Stimulated activated CD8-positive, alpha-beta memory T cell treated with anti-CD3 and anti-CD28 coated beads, Interleukin-12 subunit alpha, Interleukin-12 subunit beta, amount 100 ng/mL, for 4 hours (primary cell): Measurements from ENCODE around the gene CDK11A.

ENCODE experiments used
- DNase-seq: peaks from one replicate; pipeline ENCODE4 v3.0.0-alpha.2; 2020; ENCODE audit warnings: low read depth

Gene CDK11A

DNA sequence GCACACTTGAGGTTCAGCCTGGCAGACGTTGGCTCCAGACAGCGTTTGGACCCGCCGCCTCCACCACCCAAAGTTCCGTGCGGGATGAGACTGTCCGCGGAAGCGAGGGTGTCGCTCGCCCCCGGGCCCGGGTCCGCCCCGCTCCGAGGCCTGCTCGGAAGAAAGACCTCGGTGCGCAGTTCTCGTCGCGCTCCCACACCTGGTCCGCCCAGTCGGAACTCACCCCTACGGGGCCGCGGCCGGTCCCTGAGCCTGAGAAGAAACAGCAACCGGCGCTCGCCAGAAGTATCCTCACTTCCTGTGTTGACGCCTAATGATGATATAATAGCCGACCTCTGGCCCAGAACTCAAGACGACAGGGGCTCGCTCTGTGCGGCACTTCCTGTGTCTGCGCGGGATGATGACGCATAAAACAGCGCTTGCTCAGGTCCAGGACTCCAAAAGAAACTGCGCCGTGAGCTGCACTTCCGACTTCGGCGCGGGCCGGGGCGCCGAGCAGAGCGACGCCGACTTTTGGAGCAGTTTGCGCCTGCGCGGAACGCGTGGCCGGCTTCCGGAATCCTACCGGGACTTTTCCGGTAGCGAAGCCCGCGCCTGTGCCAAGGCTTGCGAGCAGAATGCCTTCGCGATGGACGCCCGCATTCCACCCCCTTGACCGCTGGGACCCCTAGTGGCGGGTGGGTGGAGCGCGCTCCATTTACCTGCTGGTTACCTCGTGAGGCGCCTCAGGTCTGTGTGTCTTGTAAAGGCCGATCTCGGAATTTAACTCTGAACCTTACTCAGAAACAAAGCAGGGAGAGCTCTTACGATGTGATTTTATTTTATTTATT, at the start of gene CDK11A:
CDK11A (minus strand) TSS at position 323 of the 830 bp plus-strand sequence. CDS start 1,539 bp downstream, outside the sequence.
- DNase-seq = peak; percentile 97

DNA sequence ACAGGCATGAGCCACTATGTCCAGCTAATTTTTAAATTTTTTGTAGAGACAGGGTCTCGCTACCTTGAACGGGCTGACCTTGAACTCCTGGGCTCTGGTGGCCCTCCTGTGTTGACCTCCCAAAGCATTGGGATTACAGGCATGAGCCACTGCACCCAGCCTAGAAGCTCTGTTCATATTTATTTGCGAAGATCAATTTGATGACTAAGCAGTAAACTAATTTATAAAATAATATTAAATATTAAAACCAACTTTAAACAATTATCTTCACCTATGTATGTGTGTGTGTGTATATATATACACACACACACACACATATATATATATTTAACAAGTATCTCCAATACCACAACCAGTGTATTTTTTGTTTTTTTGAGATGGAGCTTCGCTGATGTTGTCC, 49.7 kb upstream of the CDK11A start:
- no peak for DNase-seq

DNA sequence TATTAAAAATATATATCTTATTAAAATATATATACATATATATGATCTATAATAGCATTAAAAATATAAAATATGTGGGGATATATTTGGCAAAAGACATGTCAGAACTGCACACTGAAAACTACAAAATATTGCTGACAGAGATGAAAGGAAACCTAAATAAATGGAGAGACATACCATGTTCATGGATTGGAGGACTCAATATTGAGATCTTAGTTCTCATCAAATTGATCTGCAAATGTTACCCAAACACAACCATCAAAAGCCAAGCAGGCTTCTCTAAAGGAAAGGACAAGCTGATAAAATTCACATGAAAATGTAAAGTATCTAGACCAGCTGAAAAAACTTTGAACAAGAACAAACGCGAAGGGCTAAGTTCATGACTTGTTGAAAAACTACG, 46.9 kb upstream of the CDK11A start:
- no peak for DNase-seq

DNA sequence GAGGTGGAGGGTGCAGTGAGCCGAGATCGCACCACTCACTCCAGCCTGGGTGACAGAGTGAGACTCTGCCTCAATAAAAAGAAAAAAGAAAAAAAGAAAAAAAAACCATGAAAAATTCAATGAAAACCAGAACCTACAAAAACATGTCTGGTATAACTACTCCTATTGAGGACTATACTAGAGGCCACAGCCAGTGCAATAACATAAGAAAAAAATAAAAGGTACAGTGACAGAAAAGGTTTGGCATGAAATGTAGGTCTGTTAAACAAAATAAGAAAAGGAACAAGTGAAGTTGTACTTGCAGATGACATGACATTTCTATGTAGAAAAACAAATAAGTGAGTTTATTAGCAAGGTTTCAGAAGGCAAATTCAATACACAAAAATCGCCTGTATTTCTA, 45.9 kb upstream of the CDK11A start:
- no peak for DNase-seq

DNA sequence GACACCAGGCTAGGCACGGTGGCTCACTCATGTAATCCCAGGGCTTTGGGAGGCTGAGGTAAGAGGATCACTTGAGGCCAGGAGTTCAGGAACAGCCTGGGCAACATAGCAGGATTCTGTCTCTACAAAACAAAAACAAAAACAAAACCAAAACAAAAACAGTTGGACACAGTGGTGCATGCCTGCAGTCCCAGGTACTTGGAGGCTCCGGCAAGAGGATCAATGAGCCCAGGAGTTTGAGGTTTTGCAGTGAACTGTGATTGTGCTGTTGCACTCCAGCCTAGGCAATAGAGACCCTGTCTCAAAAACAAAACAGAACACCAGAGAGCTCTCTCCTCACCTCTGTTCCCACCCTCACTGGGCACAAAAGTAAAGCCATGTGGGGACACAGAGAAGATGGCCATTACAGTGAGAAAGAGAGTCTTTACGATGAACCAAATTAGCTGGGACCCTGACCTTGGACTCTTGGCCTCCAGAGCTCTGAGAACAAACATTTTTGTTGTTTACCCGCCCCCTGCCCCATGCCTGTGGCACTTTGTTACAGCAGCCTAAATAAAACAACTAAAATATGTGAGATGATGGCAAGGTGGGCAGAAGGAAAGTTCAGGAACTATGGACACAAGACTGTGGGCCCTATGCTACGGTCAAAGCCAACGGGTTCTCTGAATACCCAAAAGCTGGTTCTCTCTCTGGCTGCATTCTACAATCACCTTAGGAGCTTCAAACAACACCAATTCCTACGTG, 44.3 kb upstream of the CDK11A start:
- DNase-seq = no peak

DNA sequence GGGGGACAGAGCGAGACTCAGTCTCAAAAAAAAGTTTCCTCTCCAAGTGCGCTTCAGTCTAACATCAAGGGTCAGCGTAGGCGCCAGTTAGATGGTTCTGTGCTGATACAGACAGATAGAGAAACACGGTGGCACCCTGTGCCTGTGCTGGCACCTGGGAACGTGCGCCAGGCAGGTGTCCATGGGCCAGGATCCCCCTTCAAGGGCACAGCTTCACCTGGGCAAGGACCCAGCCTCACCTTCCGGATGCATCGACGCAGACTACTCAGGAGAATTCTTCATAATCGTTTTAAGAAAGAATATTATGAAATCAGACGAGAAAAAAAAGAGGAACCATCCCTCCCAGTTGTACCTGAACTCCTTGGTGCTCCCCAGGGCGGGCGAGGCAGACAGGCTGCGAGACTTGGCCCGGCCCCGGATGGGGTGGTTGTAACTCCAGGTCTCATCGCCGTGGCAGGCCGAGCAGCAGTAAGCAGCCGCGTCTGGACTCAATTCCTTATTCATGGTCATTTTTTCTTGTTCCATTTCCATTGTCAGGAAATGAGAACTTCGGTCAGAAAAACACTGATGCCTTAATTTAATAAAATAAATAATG, 40.8 kb upstream of the CDK11A start:
- no peak for DNase-seq

DNA sequence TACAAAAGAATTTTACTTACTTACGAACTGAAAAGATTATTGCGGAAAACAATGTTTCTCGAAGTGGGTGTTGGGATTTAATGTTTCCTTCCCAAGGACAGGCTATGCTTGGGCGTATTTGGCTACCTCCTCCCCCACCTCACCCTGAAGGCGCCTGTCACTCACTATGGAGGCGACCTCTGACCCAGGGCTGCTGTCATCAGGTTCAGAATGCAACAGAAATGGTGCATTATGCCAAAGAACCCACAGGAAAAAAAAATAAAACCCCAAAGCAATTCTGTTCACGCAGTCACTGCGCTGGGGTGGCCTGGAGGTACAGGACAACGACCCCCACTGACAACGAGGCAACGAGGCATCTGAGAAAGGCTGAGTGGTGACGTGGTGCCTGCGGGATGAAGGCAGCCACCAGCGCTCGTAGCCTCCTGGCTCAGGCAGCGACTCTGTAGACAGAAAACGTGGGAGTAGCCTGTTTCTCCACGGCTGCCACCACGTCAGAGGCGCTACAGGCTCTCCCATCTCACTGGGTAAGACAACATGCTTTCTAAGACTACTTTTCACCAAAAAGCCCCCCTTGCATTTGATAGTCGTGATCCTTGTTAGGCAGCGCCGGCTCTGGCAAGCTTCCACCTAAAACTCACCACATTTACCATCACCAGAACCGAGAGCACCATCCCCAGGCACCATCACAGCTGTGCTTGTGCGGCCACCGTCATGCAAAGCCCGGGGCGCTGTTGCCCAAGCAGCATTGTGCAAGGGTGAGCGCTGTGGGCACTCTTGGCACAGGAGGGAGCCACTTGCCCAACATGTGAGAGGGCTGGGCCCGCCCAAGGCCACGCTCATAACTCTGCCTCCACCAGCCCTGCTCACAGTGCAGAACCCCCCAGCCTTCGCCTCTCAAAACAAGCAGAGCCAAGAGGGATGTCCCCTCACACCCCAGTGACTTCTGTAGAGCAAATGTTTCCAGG, 39.8 kb upstream of the CDK11A start:
- no peak for DNase-seq

DNA sequence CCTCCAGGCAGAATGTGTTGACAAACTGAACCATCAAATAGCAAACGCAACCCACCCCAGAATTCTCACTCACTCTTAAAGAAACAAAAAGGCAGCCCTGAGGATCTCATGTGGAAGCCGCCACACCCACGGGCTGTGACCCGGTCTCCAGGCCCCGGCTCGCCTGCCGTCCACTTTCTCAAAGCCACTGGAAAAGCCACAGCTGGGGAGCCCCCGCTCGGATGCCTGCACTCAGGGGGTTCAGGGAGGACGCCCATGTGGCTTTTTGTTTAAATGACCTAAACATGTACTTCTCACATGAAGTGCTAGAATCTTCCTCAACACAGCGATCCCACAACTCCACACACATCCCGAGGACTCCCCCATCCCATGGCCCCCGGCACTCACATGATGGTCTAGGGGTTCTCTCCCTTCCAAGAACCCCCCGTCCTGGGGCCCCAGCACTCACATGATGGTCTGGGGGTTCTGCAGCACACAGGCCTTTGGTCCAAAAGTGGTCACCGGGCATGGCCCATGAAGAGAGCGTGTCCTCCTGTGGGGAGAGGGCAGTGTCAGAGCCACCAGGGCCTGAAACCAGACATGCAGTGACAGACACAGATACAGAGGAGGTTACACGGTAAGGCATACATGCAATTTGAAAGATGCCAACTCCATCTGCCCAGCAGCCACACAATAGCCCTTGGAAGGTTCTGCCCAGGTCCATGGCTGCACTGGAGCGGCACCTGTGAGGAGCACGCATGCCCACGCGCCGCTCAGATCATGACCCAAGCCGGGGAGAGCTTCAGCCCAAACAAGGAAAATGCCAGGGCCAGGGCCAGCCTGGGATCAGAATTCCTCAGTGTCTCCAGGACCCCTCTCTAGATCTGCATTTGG, 37.6 kb upstream of the CDK11A start:
- no peak for DNase-seq

DNA sequence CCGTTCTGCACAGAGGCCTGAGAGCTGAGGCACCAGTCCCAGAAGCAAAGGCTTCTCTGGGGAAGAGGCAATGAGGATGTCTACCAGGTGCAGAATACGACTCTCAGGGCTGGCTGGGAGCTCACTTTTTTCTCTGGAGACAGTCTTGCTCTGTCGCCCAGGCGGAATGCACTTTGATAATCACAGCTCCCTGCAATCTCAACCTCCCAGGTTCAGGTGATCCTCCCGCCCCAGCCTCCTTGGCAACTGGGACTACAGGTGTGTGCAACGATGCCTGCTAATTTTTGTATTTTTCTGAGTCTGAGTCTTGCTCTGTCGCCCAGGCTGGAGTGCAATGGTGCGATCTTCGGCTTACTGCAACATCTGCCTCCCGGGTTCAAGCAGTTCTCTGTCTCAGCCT, 36.6 kb upstream of the CDK11A start:
- no peak for DNase-seq

DNA sequence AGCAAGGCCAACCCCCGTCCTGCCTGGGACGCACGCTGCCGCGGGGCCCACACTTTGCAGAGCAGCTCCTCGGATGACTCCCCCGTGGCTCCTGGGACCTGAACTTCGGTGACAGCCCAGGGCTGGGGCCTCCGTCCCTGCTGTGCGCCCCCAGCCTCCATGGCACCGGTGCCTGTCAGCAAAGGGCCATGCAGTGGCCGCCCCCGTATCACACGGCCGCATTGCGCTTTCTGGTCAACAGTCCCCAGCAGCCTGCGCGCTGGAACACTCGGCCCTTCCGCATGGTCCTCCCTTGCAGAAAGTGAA, 36.1 kb upstream of the CDK11A start:
- DNase-seq = no peak

DNA sequence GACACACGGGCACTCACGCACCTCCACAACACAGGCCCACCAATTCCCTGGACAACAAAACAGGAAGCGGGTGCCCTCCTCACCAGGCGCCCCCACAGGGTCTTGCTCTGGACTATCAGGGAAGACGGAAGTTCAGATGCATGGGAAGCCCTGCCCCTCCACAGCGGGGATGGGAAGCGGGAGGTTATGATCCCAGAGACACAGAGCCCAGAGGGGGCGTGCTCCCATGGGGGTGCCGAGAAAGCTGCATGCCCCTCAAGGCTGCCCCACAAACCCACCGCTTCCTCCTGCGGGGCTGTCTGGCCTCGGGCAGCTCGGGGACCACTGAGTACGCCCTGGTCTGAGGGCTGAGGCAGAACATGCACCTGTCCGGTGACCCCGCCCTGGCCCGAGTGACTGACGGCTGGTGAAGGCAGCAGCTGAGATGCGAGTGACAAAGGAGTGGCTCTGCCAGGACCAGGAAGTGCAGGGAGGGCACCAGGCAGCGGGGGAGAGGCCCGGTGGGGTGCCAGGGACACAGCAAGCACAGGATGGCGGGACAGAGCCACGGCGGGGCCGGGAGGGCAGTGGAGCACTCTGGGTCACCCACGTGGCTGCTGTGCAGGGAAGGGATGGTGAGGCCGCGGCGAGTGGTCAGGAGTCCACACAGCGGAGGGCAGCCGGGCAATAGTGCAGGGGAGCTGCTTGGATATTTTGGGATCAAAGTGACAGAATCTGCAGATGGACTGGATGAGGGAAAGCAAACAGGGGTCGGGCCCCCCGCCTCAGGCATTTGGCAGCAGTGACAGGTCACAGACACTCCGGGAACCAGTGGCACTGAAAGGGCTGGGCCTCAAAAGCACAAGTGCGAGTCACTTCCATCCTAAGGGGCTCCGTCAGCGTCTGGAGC, 35.5 kb upstream of the CDK11A start:
- no peak for DNase-seq

DNA sequence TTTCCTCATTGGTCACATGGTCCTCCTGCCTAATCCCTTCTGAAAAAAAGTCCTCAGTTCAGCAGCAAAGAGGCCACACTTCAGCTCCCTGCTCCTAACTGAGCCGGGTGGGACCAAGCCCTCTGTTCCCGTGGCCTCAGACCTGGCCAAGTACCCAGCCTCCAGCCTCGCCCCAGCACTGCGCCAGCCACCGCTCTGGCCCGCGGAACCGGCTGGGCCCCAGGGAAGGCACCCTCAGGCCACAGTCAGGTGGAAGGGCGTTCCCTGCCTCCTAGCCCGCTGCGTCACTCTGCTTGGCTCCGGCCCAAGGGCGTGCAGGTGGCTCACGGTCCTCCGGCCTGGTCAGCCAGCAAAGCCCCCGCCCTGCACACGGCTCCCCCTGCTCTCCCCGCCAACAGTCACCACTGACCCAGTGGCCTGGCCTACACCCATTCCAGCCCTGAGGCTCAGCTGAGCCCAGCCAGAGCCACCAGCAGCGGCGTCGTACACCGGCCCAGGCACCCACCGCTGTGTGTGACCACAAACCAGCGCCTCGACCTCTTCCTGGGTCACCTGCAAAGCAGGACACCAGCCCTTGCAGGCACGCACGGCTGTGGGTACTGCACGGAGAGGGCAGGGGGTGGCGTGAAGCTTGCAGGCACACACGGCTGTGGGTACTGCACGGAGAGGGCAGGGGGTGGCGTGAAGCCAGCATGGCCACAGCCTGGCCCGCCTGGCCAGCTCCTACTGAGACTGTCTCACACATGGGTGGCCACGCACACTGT, 34.7 kb upstream of the CDK11A start:
- no peak for DNase-seq

DNA sequence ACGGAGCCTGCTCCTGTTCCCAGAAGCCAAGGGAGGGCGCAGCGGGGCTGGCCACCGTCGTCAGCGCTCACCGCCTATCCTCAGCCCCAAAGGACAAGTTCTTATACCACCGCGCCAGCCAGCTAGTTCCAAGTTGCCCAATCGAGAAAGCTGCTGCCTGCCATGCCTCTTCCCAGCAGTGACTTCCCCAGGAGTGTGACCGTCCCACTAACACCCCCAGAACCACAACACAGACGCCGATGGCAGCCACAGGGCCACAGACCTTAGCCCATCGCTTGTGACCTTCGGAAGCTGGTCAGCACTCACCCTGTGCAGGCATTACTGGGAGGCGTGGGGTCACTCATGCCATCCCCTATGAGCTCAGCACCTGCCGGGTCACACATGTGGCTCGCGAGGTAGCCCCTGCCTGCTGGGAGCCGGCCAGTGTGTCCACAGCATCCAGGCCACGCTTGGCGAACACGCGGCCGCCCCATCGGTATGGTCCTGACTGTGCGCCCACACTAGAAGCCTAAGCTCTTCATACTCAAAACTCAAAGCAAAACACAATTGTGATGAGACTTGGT, 34.0 kb upstream of the CDK11A start:
- DNase-seq = no peak

DNA sequence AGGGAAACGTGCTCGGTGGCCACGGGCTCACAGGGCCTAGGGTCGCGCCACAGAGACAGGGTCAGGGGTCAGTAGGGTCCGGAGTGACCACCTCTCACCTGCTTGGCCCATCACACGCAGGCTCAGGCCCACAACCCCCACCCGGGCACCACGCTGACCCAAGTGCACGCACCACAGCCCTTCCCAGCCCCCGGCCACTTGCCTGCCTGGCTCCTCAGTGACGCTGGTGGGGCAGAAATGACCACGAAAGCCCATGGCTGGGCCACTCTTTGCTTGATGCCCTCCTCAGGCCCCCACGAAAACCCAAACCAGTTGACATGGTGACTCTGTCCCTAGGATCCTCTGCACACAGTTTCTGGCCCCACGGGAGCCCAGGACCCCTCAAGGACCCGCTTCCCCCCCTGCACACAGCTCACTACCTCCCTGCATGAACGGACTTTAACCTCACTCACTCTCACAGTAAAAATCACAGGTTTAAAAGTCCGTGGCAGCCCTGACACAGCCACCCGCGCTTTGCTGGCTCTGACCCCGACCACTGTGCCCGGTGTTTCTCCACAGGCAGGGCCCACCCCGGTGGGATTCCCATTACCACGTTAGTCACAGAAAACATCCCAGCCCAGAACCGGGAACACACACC, 33.4 kb upstream of the CDK11A start:
- no peak for DNase-seq

DNA sequence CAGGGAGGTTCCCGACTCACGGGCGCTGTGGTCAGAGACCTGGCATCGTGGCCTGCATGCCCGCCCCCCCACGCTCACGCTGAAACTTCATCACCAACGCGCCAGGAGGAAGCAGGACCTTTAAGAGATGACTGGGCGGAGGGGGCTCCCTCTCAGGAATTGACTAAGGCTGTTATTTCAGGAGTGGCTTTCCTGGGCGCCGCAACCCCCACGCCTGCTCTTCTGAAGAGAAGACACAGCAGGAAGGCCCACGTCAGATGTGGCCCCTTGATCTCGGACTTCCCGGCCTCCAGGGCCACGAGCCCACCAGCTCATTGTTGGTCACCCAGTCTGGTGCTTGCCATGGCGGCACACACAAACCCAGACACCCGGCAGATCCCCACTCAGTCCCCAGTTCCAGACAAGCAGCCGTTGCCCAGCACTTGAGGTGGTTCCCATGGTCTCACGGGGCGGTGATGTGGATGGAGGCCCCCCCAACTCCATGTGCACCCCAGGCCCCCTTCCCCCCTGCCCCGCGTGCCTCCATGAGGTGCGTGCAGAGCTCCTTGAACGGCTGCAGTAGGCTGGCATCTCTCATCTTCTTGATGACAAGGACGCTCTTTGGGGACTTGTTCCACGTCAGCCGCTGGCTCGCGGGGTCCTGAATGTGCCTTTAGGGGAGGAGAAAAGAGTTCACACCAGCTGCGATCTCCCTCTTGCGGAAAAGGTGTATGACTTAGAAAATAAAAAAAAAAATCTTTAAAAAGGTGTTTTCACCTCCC, 32.7 kb upstream of the CDK11A start:
- DNase-seq = no peak

DNA sequence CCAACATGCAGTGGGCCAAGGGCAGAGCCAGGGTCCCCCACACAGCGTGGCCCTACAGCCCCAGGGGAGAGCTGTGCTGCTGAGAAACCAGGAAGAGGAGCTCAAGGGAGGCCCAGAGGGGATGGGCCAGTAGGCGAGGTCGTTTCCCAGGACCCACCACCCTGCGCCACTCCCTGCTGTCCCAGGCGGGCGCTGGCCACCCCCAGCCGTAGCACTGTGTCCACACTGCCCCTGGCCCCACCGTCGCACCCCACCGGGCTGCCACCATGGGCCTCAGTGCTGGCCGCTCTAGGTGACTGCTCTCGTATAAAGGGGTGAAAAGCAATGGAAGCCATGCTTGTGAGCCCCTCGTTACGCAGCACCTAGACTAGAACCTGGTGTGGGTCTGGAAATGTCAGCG, 31.7 kb upstream of the CDK11A start:
- DNase-seq = no peak

DNA sequence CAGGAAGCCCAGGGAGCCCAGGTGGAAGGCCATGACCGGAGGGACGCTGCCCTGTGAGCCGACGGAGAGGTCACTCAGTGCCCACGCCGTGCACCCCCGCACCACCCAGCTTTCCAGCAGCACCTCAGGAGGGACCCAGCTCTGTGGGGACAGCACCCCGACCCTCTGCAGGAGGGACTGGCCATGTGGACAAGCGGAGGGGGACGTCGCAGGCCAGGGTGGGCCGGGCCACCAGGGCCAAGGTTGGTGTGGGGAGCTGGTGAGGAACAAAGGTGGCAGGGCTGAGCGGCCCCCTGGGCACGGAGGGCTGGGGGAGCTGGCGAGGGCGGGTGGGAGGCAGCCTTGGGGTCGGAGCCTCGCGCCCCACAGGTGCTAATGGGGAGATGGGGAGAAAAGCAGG, 31.3 kb upstream of the CDK11A start:
- no peak for DNase-seq
